NCI-H446 treated with DMSO at 0.1 percent for 48 hours (cell line): Measurements from ENCODE around the gene BROX.
"Not testable (repeated sequence)": the region's sequence is repeated elsewhere in the genome, so short reads cannot be mapped to it uniquely, and the experiment has no call there.

Experiments
- DNase-seq: peaks from one replicate; lab custom pipeline; 2025; lab: John Stamatoyannopoulos, UW

Gene BROX

GRCh38 chr1:222712253-222713090 lies at the start of gene BROX, which contains the start of gene AIDA:
TSS of gene BROX (plus strand) at chr1:222712564. CDS start at chr1:222715700, 3,136 bp downstream.
TSS of gene AIDA (minus strand) at chr1:222712491. CDS start at chr1:222712317, 174 bp downstream.
- DNase-seq, result peak; percentile 72

- DNase-seq, result no peak
These were observed 48.9 kb upstream of the BROX start for GRCh38 chr1:222663431-222663934.

GRCh38 chr1:222665964-222666363 lies 46.4 kb upstream of the BROX start:
- no peak for DNase-seq

- DNase-seq, result not testable (repeated sequence)
These were observed 44.2 kb upstream of the BROX start for GRCh38 chr1:222668184-222668583.

GRCh38 chr1:222669107-222669506 lies 43.3 kb upstream of the BROX start:
- DNase-seq, result not testable (repeated sequence)

- DNase-seq, result no peak
These were observed 42.3 kb upstream of the BROX start for GRCh38 chr1:222670110-222670509.

GRCh38 chr1:222680080-222680479 lies 32.3 kb upstream of the BROX start:
- no peak for DNase-seq

GRCh38 chr1:222691016-222691415 lies 21.3 kb upstream of the BROX start:
- DNase-seq, result no peak

GRCh38 chr1:222694927-222695326 lies 17.4 kb upstream of the BROX start:
- DNase-seq, result no peak

GRCh38 chr1:222696741-222697140 lies 15.6 kb upstream of the BROX start:
- DNase-seq, result no peak

GRCh38 chr1:222697203-222697602 lies 15.2 kb upstream of the BROX start:
- no peak for DNase-seq

- DNase-seq, result no peak
These were observed 14.5 kb upstream of the BROX start for GRCh38 chr1:222697826-222698225.

- DNase-seq, result no peak
These were observed 10.2 kb upstream of the BROX start for GRCh38 chr1:222702210-222702609.

- DNase-seq, result no peak
These were observed 8.1 kb upstream of the BROX start for GRCh38 chr1:222704260-222704659.

- no peak for DNase-seq
These were observed 5.5 kb upstream of the BROX start for GRCh38 chr1:222706815-222707214.

- DNase-seq, result no peak
These were observed 2.6 kb upstream of the BROX start for GRCh38 chr1:222709700-222710153.

- peak; percentile 29 for DNase-seq
These were observed 778 bp upstream of the BROX start for GRCh38 chr1:222711319-222712252.

GRCh38 chr1:222713091-222713961 lies 962 bp downstream of the BROX start:
- DNase-seq, result peak; percentile 87

GRCh38 chr1:222716393-222716792 lies 4.0 kb downstream of the BROX start:
- DNase-seq, result no peak

- no peak for DNase-seq
These were observed 16.4 kb downstream of the BROX start for GRCh38 chr1:222728746-222729145.

- no peak for DNase-seq
These were observed 18.5 kb downstream of the BROX start for GRCh38 chr1:222730866-222731265.
